ENCODE data around the gene LGR5. TPM values are rescaled to one million over a fixed set of nuclear protein-coding genes. Genes with fewer than 3 reads are reported as not detected.

LGR5 gene
- total RNA-seq, 1 donor from 2014 or later = 13.8 TPM

GRCh38 chr12:71503579-71504391, 64.2 kb downstream of the LGR5 start:
- DNase-seq (ENCODE audit: low spot score) = no peak

GRCh38 chr12:71504476-71504875, 64.9 kb downstream of the LGR5 start:
- Mint-ChIP-seq H3K4me1 (ENCODE audit: low read depth) (peaks cover 19% of the 10 kb centered on the region), H3K4me3 (ENCODE audit: unreplicated experiment) (no peak overlapping the region), H3K9me3 (ENCODE audit: low read depth) (no peaks in the 10 kb centered on the region), H3K27ac (ENCODE audit: unreplicated experiment) (peak overlapping the region; percentile 78), H3K27me3 (ENCODE audit: low read depth) (no peaks in the 10 kb centered on the region), H3K36me3 (ENCODE audit: low read depth) (peaks cover 3% of the 10 kb centered on the region)
- TF ChIP-seq CTCF (IDR thresholded peaks at IDR 0.05) = no peak
- no peak for DNase-seq (ENCODE audit: low spot score)

More at GRCh38 chr12:71503579-71504391, 64.2 kb downstream of the LGR5 start:
- Mint-ChIP-seq H3K4me3 (ENCODE audit: unreplicated experiment) (no peak overlapping the region), H3K4me1 (ENCODE audit: low read depth) (peaks cover 19% of the 10 kb centered on the region), H3K27me3 (ENCODE audit: low read depth) (no peaks in the 10 kb centered on the region), H3K36me3 (ENCODE audit: low read depth) (peaks cover 3% of the 10 kb centered on the region), H3K27ac (ENCODE audit: unreplicated experiment) (peak overlapping the region; percentile 78), H3K9me3 (ENCODE audit: low read depth) (no peaks in the 10 kb centered on the region)
- TF ChIP-seq CTCF (IDR thresholded peaks at IDR 0.05) = no peak

DNA sequence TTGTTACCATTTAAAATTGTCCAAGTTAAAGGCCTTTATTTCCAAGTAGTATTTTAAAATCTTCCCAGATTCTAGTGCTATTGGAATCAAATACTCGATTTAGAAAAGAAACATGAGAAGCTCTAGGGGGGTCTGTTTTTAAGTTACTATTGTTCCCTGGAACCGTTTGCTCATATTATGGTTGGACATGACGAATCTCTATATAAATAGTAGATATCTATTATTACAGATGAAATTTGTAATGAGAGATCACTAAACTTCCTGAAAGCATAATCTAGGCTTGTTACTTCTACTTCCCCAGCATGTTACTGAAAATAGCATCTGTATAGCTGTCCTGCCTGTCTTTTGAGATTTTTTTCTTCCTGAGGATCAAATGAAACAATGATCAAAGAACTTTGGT, 70.1 kb downstream of the LGR5 start:
- H3K4me1 Mint-ChIP-seq (ENCODE audit: low read depth) = peaks cover 6% of the 10 kb centered on the region
- H3K36me3 Mint-ChIP-seq (ENCODE audit: low read depth) = peaks cover 6% of the 10 kb centered on the region
- H3K27me3 Mint-ChIP-seq (ENCODE audit: low read depth) = no peaks in the 10 kb centered on the region
- H3K27ac Mint-ChIP-seq (ENCODE audit: unreplicated experiment) = no peak overlapping the region
- no peak overlapping the region for H3K4me3 Mint-ChIP-seq (ENCODE audit: unreplicated experiment)
- TF ChIP-seq CTCF (IDR thresholded peaks at IDR 0.05) = no peak
- DNase-seq (ENCODE audit: low spot score) = no peak
- H3K9me3 Mint-ChIP-seq (ENCODE audit: low read depth) = no peaks in the 10 kb centered on the region

DNA sequence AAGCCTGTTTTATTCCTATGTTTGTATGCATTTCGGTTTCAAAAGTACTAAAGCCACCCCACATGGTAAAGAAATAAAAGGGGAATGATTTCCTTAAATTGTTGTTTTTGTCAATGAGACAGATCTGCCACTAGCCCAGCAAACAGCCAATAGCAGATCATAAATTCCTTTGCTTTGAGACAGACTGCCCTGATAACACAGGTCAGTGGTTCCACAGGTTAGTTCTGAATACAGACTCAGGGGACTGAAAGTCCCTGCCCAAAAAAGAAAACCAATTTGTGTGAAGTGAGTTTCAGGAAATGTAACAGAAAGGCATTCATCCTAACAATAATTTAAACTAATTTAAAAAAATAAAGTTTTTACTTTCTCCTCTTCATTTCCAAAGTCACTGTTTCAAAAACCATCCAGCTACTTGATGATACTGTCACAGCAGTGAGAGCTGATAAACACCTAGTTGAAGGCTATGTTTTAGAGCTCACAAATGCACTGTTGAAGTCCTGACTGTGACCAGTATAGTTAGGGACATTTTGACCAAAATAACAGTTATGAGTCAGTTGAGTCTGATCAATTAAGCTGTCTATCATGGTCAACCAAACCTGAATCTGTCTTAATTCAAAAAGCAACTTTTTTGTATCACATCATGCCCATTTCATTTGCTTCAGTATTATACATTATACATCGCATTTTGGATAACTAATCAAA, 77.7 kb downstream of the LGR5 start:
- H3K27ac Mint-ChIP-seq (ENCODE audit: unreplicated experiment) = no peak overlapping the region
- no peak overlapping the region for H3K4me3 Mint-ChIP-seq (ENCODE audit: unreplicated experiment)
- no peaks in the 10 kb centered on the region for H3K27me3 Mint-ChIP-seq (ENCODE audit: low read depth)
- no peak for DNase-seq (ENCODE audit: low spot score)
- TF ChIP-seq CTCF (IDR thresholded peaks at IDR 0.05) = no peak
- peaks cover 4% of the 10 kb centered on the region for H3K9me3 Mint-ChIP-seq (ENCODE audit: low read depth)
- no peaks in the 10 kb centered on the region for H3K4me1 Mint-ChIP-seq (ENCODE audit: low read depth)
- H3K36me3 Mint-ChIP-seq (ENCODE audit: low read depth) = peaks cover 7% of the 10 kb centered on the region

- H3K4me3 Mint-ChIP-seq (ENCODE audit: unreplicated experiment) = no peak overlapping the region
- H3K36me3 Mint-ChIP-seq (ENCODE audit: low read depth) = peaks cover 4% of the 10 kb centered on the region
- H3K9me3 Mint-ChIP-seq (ENCODE audit: low read depth) = peaks cover 4% of the 10 kb centered on the region
- H3K27me3 Mint-ChIP-seq (ENCODE audit: low read depth) = no peaks in the 10 kb centered on the region
- DNase-seq (ENCODE audit: low spot score) = no peak
- no peaks in the 10 kb centered on the region for H3K4me1 Mint-ChIP-seq (ENCODE audit: low read depth)
- no peak overlapping the region for H3K27ac Mint-ChIP-seq (ENCODE audit: unreplicated experiment)
- TF ChIP-seq CTCF (IDR thresholded peaks at IDR 0.05) = no peak
Observed at GRCh38 chr12:71521125-71521524, 81.5 kb downstream of the LGR5 start.
